HG03135 (cell line): ENCODE results near the gene AGBL5.

ENCODE experiments used
- ATAC-seq: cut with Tn5 transposase; IDR thresholded peaks from one replicate; pipeline ENCODE4 v1.9.1; 2021; ENCODE audit warnings: mild to moderate bottlenecking, moderate library complexity; ENCODE audit not compliant: unreplicated experiment

AGBL5 gene

GRCh38 chr2:27049422-27050280 lies 1.8 kb upstream of the AGBL5 start:
- ATAC-seq = peak; percentile 23

- peak; percentile 57 for ATAC-seq
Observed at GRCh38 chr2:27050281-27050995, 1.0 kb upstream of the AGBL5 start.

GRCh38 chr2:27051902-27052645 lies 606 bp downstream of the AGBL5 start:
- ATAC-seq = peak; percentile 2

GRCh38 chr2:27053321-27053720 lies 1.9 kb downstream of the AGBL5 start:
- no peak for ATAC-seq

GRCh38 chr2:27053776-27054175 lies 2.3 kb downstream of the AGBL5 start:
- ATAC-seq = no peak

GRCh38 chr2:27054721-27055120 lies 3.3 kb downstream of the AGBL5 start:
- no peak for ATAC-seq

GRCh38 chr2:27057184-27057583 lies 5.7 kb downstream of the AGBL5 start:
- ATAC-seq = no peak

- no peak for ATAC-seq
Observed at GRCh38 chr2:27058210-27058609, 6.7 kb downstream of the AGBL5 start.

GRCh38 chr2:27059141-27059820 lies 7.8 kb downstream of the AGBL5 start:
- no peak for ATAC-seq

- ATAC-seq = no peak
Observed at GRCh38 chr2:27060323-27060722, 8.9 kb downstream of the AGBL5 start.

GRCh38 chr2:27065128-27065527 lies 13.7 kb downstream of the AGBL5 start:
- no peak for ATAC-seq

- no peak for ATAC-seq
Observed at GRCh38 chr2:27067385-27067784, 15.9 kb downstream of the AGBL5 start.

GRCh38 chr2:27069436-27069835 lies 18.0 kb downstream of the AGBL5 start:
- ATAC-seq = no peak

GRCh38 chr2:27069961-27070618 lies 18.6 kb downstream of the AGBL5 start:
- ATAC-seq = no peak

GRCh38 chr2:27070653-27071276 lies 19.3 kb downstream of the AGBL5 start:
- no peak for ATAC-seq

GRCh38 chr2:27071277-27071989 lies 20.0 kb downstream of the AGBL5 start, which contains the start of gene OST4:
TSS of gene OST4 (minus strand) at chr2:27071654.
- peak; percentile 83 for ATAC-seq

- ATAC-seq = peak; percentile 1
Observed at GRCh38 chr2:27071990-27072830, 20.7 kb downstream of the AGBL5 start.

GRCh38 chr2:27072920-27073319 lies 21.5 kb downstream of the AGBL5 start:
- no peak for ATAC-seq
